ENCODE data around the gene DUSP28. TPM values are rescaled to one million over a fixed set of nuclear protein-coding genes. Genes with fewer than 3 reads are reported as not detected.

The DUSP28 gene
- total and polyA plus RNA-seq, 2 of the 13 experiments (the other 11 are each of a cell fraction or from before 2014, with no cell fraction given) = 5.2 to 8.6 TPM

- TF ChIP-seq ZNF772 (CRISPR knock-in tag; IDR thresholded peaks at IDR 0.05) = peak; percentile 56; the same call in 1 of the 2 replicates
- TF ChIP-seq RCOR2 (CRISPR knock-in tag; IDR thresholded peaks at IDR 0.05) = no peak
- TF ChIP-seq RXRA (CRISPR knock-in tag; IDR thresholded peaks at IDR 0.05) = peak; percentile 83
- TF ChIP-seq NPAS2 (CRISPR knock-in tag; IDR thresholded peaks at IDR 0.05; ENCODE audit: borderline replicate concordance) = no peak
- no peak for TF ChIP-seq GATAD1 (CRISPR knock-in tag; IDR thresholded peaks at IDR 0.05)
- TF ChIP-seq PHF20 (CRISPR knock-in tag; IDR thresholded peaks at IDR 0.05) = no peak
- TF ChIP-seq PPARG (CRISPR knock-in tag; conservative IDR thresholded peaks at IDR 0.05) = no peak; the same call in 1 of the 2 replicates
- TF ChIP-seq MAX (IDR thresholded peaks at IDR 0.05) = peak; percentile 91
- TF ChIP-seq ZNF782 (CRISPR knock-in tag; IDR thresholded peaks at IDR 0.05; ENCODE audit: borderline replicate concordance) = no peak
- TF ChIP-seq TRIM24 (CRISPR knock-in tag; IDR thresholded peaks at IDR 0.05) = no peak
- TF ChIP-seq NONO (IDR thresholded peaks at IDR 0.05) = no peak
- peak; percentile 84 for TF ChIP-seq NONO (CRISPR knock-in tag; conservative IDR thresholded peaks at IDR 0.05)
- TF ChIP-seq, protein P1, sequence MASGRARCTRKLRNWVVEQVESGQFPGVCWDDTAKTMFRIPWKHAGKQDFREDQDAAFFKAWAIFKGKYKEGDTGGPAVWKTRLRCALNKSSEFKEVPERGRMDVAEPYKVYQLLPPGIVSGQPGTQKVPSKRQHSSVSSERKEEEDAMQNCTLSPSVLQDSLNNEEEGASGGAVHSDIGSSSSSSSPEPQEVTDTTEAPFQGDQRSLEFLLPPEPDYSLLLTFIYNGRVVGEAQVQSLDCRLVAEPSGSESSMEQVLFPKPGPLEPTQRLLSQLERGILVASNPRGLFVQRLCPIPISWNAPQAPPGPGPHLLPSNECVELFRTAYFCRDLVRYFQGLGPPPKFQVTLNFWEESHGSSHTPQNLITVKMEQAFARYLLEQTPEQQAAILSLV (CRISPR knock-in tag; IDR thresholded peaks at IDR 0.05; ENCODE audit: borderline replicate concordance) = no peak
- peak; percentile 58; the same call in 1 of the 2 replicates for TF ChIP-seq RFXAP (CRISPR knock-in tag; IDR thresholded peaks at IDR 0.05; ENCODE audit: borderline replicate concordance)
- no peak for TF ChIP-seq MXD4 (CRISPR knock-in tag; IDR thresholded peaks at IDR 0.05)
- TF ChIP-seq ZNF75D (CRISPR knock-in tag; IDR thresholded peaks at IDR 0.05; ENCODE audit: borderline replicate concordance) = no peak
- TF ChIP-seq RARA (CRISPR knock-in tag; IDR thresholded peaks at IDR 0.05) = peak; percentile 70; the same call in 1 of the 2 replicates
- TF ChIP-seq, protein P2, sequence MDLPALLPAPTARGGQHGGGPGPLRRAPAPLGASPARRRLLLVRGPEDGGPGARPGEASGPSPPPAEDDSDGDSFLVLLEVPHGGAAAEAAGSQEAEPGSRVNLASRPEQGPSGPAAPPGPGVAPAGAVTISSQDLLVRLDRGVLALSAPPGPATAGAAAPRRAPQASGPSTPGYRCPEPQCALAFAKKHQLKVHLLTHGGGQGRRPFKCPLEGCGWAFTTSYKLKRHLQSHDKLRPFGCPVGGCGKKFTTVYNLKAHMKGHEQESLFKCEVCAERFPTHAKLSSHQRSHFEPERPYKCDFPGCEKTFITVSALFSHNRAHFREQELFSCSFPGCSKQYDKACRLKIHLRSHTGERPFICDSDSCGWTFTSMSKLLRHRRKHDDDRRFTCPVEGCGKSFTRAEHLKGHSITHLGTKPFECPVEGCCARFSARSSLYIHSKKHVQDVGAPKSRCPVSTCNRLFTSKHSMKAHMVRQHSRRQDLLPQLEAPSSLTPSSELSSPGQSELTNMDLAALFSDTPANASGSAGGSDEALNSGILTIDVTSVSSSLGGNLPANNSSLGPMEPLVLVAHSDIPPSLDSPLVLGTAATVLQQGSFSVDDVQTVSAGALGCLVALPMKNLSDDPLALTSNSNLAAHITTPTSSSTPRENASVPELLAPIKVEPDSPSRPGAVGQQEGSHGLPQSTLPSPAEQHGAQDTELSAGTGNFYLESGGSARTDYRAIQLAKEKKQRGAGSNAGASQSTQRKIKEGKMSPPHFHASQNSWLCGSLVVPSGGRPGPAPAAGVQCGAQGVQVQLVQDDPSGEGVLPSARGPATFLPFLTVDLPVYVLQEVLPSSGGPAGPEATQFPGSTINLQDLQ (CRISPR knock-in tag; IDR thresholded peaks at IDR 0.05) = no peak
- no peak for TF ChIP-seq CENPX (CRISPR knock-in tag; IDR thresholded peaks at IDR 0.05)
- no peak for TF ChIP-seq NFE2L2 (IDR thresholded peaks at IDR 0.05; ENCODE audit: low read length)
- TF ChIP-seq SAP130 (CRISPR knock-in tag; IDR thresholded peaks at IDR 0.05; ENCODE audit: low read depth) = peak; percentile 61
- no peak for TF ChIP-seq DNMT3B (CRISPR knock-in tag; conservative IDR thresholded peaks at IDR 0.05)
- peak; percentile 71; the same call in 1 of the 2 replicates for TF ChIP-seq ESRRA (CRISPR knock-in tag; IDR thresholded peaks at IDR 0.05; ENCODE audit: low read depth)
- no peak for TF ChIP-seq ZFYVE20 (CRISPR knock-in tag; IDR thresholded peaks at IDR 0.05; ENCODE audit: borderline replicate concordance, low read depth)
- TF ChIP-seq, protein P3, sequence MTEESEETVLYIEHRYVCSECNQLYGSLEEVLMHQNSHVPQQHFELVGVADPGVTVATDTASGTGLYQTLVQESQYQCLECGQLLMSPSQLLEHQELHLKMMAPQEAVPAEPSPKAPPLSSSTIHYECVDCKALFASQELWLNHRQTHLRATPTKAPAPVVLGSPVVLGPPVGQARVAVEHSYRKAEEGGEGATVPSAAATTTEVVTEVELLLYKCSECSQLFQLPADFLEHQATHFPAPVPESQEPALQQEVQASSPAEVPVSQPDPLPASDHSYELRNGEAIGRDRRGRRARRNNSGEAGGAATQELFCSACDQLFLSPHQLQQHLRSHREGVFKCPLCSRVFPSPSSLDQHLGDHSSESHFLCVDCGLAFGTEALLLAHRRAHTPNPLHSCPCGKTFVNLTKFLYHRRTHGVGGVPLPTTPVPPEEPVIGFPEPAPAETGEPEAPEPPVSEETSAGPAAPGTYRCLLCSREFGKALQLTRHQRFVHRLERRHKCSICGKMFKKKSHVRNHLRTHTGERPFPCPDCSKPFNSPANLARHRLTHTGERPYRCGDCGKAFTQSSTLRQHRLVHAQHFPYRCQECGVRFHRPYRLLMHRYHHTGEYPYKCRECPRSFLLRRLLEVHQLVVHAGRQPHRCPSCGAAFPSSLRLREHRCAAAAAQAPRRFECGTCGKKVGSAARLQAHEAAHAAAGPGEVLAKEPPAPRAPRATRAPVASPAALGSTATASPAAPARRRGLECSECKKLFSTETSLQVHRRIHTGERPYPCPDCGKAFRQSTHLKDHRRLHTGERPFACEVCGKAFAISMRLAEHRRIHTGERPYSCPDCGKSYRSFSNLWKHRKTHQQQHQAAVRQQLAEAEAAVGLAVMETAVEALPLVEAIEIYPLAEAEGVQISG (CRISPR knock-in tag; IDR thresholded peaks at IDR 0.05) = peak; percentile 58; the same call in 1 of the 2 replicates
Observed at GRCh38 chr2:240597419-240598181, 37.4 kb downstream of the DUSP28 start (continued).
